Transverse colon (tissue), 3 donors: ENCODE results near the gene TJP3.

Experiments
- CTCF ChIP-seq, 5 experiments: fragments of 200-600 bp in 3 of 5; fragments of 450-650 bp in 2 of 5; sonication (generic) in 3 of 5; IDR thresholded peaks; 1 replicate in 2 of 5; 2 replicates in 3 of 5; pipeline ENCODE4 v1.5.1; 2016 to 2017; ENCODE audit warnings: antibody characterized with exemption in 5 of 5, inconsistent platforms in 3 of 5, mild to moderate bottlenecking in 2 of 5, moderate library complexity in 1 of 5
- POLR2A ChIP-seq: fragments of 450-650 bp; IDR thresholded peaks from one replicate; pipeline ENCODE4 v1.6.1; 2016; ENCODE audit warnings: antibody characterized with exemption, mild to moderate bottlenecking, moderate library complexity

DNA sequence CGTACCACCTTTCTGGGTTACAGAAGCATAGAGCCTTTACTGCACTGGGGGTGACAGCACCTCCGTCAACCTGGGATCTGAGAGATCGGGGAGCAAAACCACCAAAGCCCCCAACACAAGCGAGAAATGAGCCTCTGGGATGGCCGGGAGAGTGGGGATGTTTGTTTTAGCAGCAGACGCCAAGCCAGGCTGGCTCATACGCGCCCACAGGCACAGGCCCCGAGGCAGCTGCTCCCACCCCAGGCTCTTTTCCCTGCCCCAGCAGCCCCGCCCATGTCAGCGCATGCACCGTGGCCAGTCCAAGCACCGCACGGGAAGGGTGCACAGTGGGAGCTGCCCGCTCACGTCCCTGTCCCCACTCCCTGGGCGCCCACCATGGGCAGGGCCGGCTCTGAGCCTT is 16.5 kb upstream of the TJP3 start:
- TF ChIP-seq CTCF (IDR thresholded peaks at IDR 0.05) (no peak), POLR2A (no peak)
